Body of pancreas (tissue), 4 donors: ENCODE data around the gene PDE4D. TPM values are rescaled to one million over a fixed set of nuclear protein-coding genes. Genes with fewer than 3 reads are reported as not detected.

Experiments
- ATAC-seq: fragments of 150-250 bp; one replicate; pipeline ENCODE4 v1.9.1; 2016
- DNase-seq, 4 donors: peaks; one replicate each; pipeline ENCODE4 v3.0.0-alpha.2; 2019
- H3K27ac ChIP-seq, 4 donors: fragments of 200-600 bp; sonication (generic); 1 replicate in 3 of 4; 2 replicates in 1 of 4; pipeline versions ENCODE4 v1.5.1 to v1.6.1; 2016 to 2019; ENCODE audit warnings: mild to moderate bottlenecking in 1 of 4, mixed read lengths in 1 of 4, moderate library complexity in 1 of 4
- H3K27me3 ChIP-seq, 2 donors: fragments of 200-600 bp; sonication (generic); one replicate each; pipeline ENCODE4 v1.6.0; 2016; ENCODE audit warnings: mild to moderate bottlenecking in 1 of 2
- H3K36me3 ChIP-seq, 2 donors: fragments of 200-600 bp; sonication (generic); replicated peaks in 1 of 2; 2 replicates each; pipeline ENCODE4 v1.5.1; 2016; ENCODE audit warnings: low read depth in 2 of 2; ENCODE audit not compliant: insufficient read depth in 1 of 2
- H3K4me1 ChIP-seq: fragments of 200-600 bp; sonication (generic); one replicate; pipeline ENCODE4 v1.6.0; 2016
- H3K4me3 ChIP-seq, 2 donors: fragments of 200-600 bp; sonication (generic); 1 replicate in 1 of 2; 2 replicates in 1 of 2; pipeline ENCODE4 v1.5.1; 2016 to 2019
- H3K9me3 ChIP-seq, 3 donors: fragments of 200-600 bp; sonication (generic); 1 replicate in 2 of 3; 2 replicates in 1 of 3; pipeline ENCODE4 v1.5.1; 2016
- CTCF ChIP-seq, 7 experiments: fragments of 450-650 bp in 4 of 7; fragments of 200-600 bp in 3 of 7; sonication (generic) in 3 of 7; IDR thresholded peaks; one replicate each; pipeline ENCODE4 v1.5.1; 2016 to 2019; ENCODE audit warnings: antibody characterized with exemption in 7 of 7
- POLR2A ChIP-seq, 3 donors: fragments of 450-650 bp; IDR thresholded peaks; one replicate each; pipeline ENCODE4 v1.6.1; 2016; ENCODE audit warnings: antibody characterized with exemption in 3 of 3, mild to moderate bottlenecking in 2 of 3
- WGBS, 2 donors: methylation state at CpG; one replicate each; pipeline ENCODE4 v1.1.5; 2017; 5-methylcytosine and 5-hydroxymethylcytosine counted together
- intact Hi-C: fragments of 100-400 bp; cut with DNase I; formaldehyde crosslinking; loops from one replicate; pipeline ENCODE4 v1.15.1; 2023
- total RNA-seq, 2 donors: library from RNA; depleted of rRNA; stranded (reverse); fragments of >200 nt; gene quantifications; one replicate each; pipeline ENCODE4 v1.1.0, GENCODE V29; 2016

Gene PDE4D
- total RNA-seq, 2 donors from 2014 or later, result 8.6 to 9.2 TPM

DNA sequence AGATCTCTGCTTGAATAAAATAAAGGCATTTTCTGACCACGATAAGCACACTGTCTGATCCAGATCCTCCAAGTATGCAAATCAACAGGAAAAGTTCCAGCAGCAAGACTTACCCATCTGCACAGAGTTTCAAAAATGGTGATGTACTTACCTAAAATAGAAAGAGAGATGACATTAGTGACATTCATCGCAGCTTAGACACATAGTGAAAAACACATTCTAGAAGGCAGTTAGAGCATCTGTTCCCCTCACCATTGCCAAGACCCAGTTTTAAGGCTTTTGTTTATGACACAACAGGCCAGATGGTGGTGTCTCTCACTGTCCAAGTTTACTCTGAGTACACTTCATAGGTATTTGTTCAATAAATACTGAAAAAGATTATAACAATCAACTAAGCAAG is 207.7 kb downstream of the PDE4D start:
- Histone ChIP-seq H3K4me3 (no peak overlapping the region), H3K27me3 (no peaks in the 10 kb centered on the region), H3K27ac (no peak overlapping the region), H3K9me3 (no peaks in the 10 kb centered on the region), H3K36me3 (no peaks in the 10 kb centered on the region), H3K4me1 (no peaks in the 10 kb centered on the region)
- WGBS, 2 donors, result 69 to 94% methylated on average over 2 of the region's 2 CpGs
- TF ChIP-seq POLR2A (IDR thresholded peaks at IDR 0.05) (no peak), CTCF (IDR thresholded peaks at IDR 0.05) (no peak)
- ATAC-seq, result no peak
- intact Hi-C loops, result no loop called here
- no peak for DNase-seq

DNA sequence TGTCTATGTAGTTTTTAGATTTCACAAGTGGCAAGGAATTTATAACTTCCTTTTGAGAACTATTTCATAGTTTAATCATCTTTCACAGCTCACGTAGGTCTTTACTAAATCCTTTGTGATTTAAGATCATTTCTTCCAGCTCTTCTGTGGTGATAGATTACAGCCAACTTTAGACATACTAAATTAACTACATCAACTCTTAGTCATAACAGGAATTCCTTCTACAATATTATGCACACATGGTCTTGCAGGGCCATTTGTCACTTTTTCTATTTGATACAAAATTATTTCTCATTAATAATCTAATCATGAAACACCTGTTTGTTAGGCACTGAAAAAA is 208.4 kb downstream of the PDE4D start:
- H3K36me3 ChIP-seq, result no peaks in the 10 kb centered on the region
- H3K27me3 ChIP-seq, result no peaks in the 10 kb centered on the region
- intact Hi-C loops, result no loop called here
- DNase-seq (no peak), ATAC-seq (no peak)
- H3K4me1 ChIP-seq, result no peaks in the 10 kb centered on the region
- no peak overlapping the region for H3K4me3 ChIP-seq
- no peak overlapping the region for H3K27ac ChIP-seq
- WGBS, 2 donors, result 78 to 83% methylated on average over 1 of the region's 1 CpG
- TF ChIP-seq CTCF (IDR thresholded peaks at IDR 0.05) (no peak), POLR2A (IDR thresholded peaks at IDR 0.05) (no peak)
- no peaks in the 10 kb centered on the region for H3K9me3 ChIP-seq

GRCh38 chr5:59684388-59685190 is 208.9 kb downstream of the PDE4D start:
- DNase-seq (no peak), ATAC-seq (no peak)
- Histone ChIP-seq H3K27ac (no peak overlapping the region), H3K4me1 (no peaks in the 10 kb centered on the region), H3K4me3 (no peak overlapping the region), H3K27me3 (no peaks in the 10 kb centered on the region), H3K9me3 (no peaks in the 10 kb centered on the region), H3K36me3 (no peaks in the 10 kb centered on the region)
- 57 to 70% methylated on average over 4 of the region's 4 CpGs for WGBS, 2 donors
- TF ChIP-seq CTCF (IDR thresholded peaks at IDR 0.05) (no peak), POLR2A (IDR thresholded peaks at IDR 0.05) (no peak)
- intact Hi-C loops, result no loop called here

DNA sequence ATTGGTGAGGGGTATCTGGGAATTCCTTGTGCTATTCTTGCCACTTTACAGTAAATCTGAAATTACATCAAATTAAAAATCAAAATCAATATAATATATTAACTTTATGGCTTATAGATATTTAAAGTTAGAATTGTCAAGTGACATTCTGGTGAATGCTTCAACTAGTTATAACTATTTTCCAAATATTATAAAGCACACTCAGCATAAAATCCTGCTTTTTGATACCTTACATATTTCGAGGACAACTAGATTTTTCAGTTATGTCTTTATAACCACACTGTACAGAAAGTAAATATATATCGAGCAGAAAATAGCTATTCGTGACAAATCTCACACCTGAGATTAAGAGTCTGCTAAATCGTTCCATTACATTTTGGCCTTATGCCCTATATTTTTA is 210.2 kb downstream of the PDE4D start:
- 58 to 64% methylated on average over 4 of the region's 4 CpGs for WGBS, 2 donors
- intact Hi-C loops, result no loop called here

More for the DNA sequence above, 210.2 kb downstream of the PDE4D start:
- Histone ChIP-seq H3K9me3 (no peaks in the 10 kb centered on the region), H3K4me1 (no peaks in the 10 kb centered on the region), H3K27ac (no peak overlapping the region), H3K36me3 (no peaks in the 10 kb centered on the region), H3K27me3 (no peaks in the 10 kb centered on the region), H3K4me3 (no peak overlapping the region)
- ATAC-seq, result no peak
- DNase-seq, result no peak
- TF ChIP-seq POLR2A (IDR thresholded peaks at IDR 0.05) (no peak), CTCF (IDR thresholded peaks at IDR 0.05) (no peak)
